Measurements from ENCODE around the gene MTHFS. TPM values are rescaled to one million over a fixed set of nuclear protein-coding genes. Genes with fewer than 3 reads are reported as not detected.
A peak's percentile ranks its signal among the peaks of the same experiment; 100 is the strongest.

Gene MTHFS
- total and polyA plus RNA-seq, 7 donors = 7.8 to 30.5 (median 16.2) TPM

DNA sequence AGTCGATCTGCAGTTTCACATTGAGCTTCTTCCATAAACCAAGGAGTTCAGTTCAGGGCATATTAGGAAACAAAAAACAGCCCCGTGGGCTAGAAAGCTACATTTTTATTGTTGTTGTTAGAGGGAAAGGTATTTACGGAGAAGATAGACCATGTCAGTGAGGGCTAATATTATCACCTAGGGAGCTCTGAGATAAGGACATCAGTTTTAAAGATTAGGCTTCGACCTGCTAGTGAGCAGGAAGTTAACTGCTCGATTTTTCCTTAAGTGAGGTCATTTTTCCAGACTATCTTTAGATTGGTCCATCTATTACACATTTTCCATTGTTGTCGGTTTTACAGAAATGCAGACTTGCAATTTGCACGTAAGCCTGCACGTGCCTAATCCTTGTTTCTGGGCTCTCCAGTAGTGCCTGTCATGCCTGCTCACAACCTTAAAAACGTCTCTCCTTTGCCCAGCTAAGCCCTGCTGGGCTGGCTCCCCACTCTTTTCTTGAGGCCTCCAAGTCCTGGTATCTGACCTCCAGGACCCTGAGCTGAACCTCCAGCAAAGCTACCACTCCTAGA, 72.6 kb downstream of the MTHFS start:
- intact Hi-C loops (cut with DNase I) = no loop called here
- Histone ChIP-seq H3K27me3 (ENCODE audit: insufficient read depth in 3 of 3, low read length in 2 of 3) (no peaks in the 10 kb centered on the region), H3K9me3 (no peaks in the 10 kb centered on the region), H3K27ac (no peak overlapping the region), H3K36me3 (ENCODE audit: insufficient read depth in 1 of 2, low read depth in 1 of 2) (peaks cover 0 to 6% of the 10 kb centered on the region in 2 donors), H3K4me1 (no peaks in the 10 kb centered on the region), H3K4me3 (no peak overlapping the region)
- 58 to 64% (median 61%) methylated on average over 9 of the region's 9 CpGs for WGBS, 3 donors
- DNase-seq (no peak), ATAC-seq (no peak)
- TF ChIP-seq, protein P1, sequence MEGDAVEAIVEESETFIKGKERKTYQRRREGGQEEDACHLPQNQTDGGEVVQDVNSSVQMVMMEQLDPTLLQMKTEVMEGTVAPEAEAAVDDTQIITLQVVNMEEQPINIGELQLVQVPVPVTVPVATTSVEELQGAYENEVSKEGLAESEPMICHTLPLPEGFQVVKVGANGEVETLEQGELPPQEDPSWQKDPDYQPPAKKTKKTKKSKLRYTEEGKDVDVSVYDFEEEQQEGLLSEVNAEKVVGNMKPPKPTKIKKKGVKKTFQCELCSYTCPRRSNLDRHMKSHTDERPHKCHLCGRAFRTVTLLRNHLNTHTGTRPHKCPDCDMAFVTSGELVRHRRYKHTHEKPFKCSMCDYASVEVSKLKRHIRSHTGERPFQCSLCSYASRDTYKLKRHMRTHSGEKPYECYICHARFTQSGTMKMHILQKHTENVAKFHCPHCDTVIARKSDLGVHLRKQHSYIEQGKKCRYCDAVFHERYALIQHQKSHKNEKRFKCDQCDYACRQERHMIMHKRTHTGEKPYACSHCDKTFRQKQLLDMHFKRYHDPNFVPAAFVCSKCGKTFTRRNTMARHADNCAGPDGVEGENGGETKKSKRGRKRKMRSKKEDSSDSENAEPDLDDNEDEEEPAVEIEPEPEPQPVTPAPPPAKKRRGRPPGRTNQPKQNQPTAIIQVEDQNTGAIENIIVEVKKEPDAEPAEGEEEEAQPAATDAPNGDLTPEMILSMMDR (IDR thresholded peaks at IDR 0.05) = no peak

DNA sequence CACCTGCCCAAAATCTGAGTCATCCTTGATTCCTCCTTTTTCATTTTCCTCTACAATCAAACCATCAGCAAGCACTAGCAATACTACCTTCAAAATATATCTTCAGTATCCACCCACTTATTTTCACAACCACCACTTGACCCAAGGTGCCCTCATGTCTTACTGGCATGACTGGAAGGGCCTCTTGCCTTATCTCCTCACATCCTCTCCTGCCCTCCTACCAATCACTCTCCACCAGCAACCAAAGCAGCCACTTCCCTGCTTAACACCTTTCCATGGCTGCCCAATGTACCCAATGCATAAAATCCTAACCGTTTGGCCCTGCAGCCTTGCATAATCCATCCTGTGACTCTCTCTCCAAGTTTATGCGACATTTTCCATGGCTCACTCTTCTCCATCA, 76.0 kb downstream of the MTHFS start:
- Histone ChIP-seq H3K4me3 (no peak overlapping the region), H3K27me3 (ENCODE audit: insufficient read depth in 3 of 3, low read length in 2 of 3) (no peaks in the 10 kb centered on the region), H3K9me3 (no peaks in the 10 kb centered on the region), H3K36me3 (ENCODE audit: insufficient read depth in 1 of 2, low read depth in 1 of 2) (peaks cover 0 to 5% of the 10 kb centered on the region in 2 donors), H3K4me1 (no peaks in the 10 kb centered on the region), H3K27ac (no peak overlapping the region)
- no peak for ATAC-seq
- TF ChIP-seq, protein P1 (IDR thresholded peaks at IDR 0.05) = no peak
- DNase-seq = no peak
- intact Hi-C loops (cut with DNase I) = no loop called here
- WGBS, 3 donors = 77 to 95% (median 90%) methylated on average over 2 of the region's 2 CpGs

DNA sequence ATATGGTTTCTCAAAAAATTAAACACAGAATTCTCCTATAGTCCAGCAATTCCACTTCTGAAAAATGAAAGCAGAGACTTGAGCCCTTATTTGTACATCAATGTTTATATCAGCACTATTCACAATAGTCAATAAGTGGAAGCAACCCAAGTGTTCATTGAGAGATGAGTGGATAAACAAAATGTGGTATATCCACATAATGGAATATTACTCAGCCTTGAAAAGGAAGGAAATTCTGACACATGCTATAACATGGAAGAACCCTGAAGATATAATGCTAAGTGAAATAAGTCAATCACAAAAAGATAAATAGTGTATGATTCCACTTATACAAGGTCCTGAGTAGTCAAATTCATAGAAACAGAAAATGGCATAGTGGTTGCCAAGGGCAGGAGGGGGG, 76.6 kb downstream of the MTHFS start:
- H3K4me1 ChIP-seq = no peaks in the 10 kb centered on the region
- no peak overlapping the region for H3K4me3 ChIP-seq
- no peaks in the 10 kb centered on the region for H3K27me3 ChIP-seq (ENCODE audit: insufficient read depth in 3 of 3, low read length in 2 of 3)
- TF ChIP-seq, protein P1 (IDR thresholded peaks at IDR 0.05) = no peak
- H3K27ac ChIP-seq = no peak overlapping the region
- H3K9me3 ChIP-seq = no peaks in the 10 kb centered on the region
- DNase-seq (no peak), ATAC-seq (no peak)
- H3K36me3 ChIP-seq (ENCODE audit: insufficient read depth in 1 of 2, low read depth in 1 of 2) = no peaks in the 10 kb centered on the region
- intact Hi-C loops (cut with DNase I) = no loop called here

DNA sequence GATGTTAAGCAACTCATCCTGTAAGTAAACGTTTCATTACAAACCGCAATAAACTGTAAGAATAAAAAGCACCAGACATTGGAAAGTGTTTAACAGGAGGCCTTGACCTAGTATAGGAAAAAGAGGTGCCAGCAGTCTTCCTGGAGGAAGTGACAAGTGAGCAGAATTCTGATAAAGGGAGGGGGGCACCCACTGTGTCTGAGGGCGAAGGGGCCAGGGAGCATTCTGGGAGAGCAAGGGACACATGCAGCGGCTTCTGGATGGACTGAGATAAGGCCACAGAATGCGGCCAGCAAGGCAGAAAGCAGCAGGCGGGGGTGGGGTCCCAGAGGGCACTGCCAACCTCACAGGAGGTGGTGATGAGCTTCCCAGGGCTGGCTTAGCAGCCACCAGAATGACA, 80.2 kb downstream of the MTHFS start:
- H3K9me3 ChIP-seq = no peaks in the 10 kb centered on the region
- 85 to 87% (median 86%) methylated on average over 6 of the region's 6 CpGs for WGBS, 3 donors
- TF ChIP-seq, protein P1 (IDR thresholded peaks at IDR 0.05) = no peak
- no peak overlapping the region for H3K4me3 ChIP-seq
- H3K27ac ChIP-seq = no peak overlapping the region
- intact Hi-C loops (cut with DNase I) = no loop called here
- no peak for DNase-seq
- peaks cover 9% of the 10 kb centered on the region for H3K4me1 ChIP-seq
- ATAC-seq = no peak
- no peaks in the 10 kb centered on the region for H3K36me3 ChIP-seq (ENCODE audit: insufficient read depth in 1 of 2, low read depth in 1 of 2)
- H3K27me3 ChIP-seq (ENCODE audit: insufficient read depth in 3 of 3, low read length in 2 of 3) = no peaks in the 10 kb centered on the region

DNA sequence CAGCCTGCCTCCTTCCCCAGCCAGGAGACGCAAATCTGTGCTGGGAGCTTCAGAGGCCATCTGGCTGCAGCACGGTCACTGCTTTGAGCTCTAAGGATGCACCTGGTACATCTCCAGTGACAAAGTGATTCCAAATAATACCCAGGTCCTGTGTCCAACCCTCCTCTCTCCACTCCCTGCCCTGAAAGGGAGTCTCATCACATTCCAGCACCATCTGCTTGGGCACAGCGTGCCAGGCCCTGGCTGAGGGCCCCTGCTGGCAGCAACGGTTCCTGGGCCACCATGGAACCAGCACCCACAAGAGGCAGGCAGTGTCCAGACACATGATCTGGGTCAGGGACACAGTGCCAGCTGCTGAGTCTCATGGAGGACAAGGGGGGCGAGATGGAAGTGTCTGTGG, 81.3 kb downstream of the MTHFS start:
- intact Hi-C loops (cut with DNase I) = no loop called here

More for the DNA sequence above, 81.3 kb downstream of the MTHFS start:
- Histone ChIP-seq H3K9me3 (no peaks in the 10 kb centered on the region), H3K27me3 (ENCODE audit: insufficient read depth in 3 of 3, low read length in 2 of 3) (no peaks in the 10 kb centered on the region), H3K27ac (no peak overlapping the region), H3K4me3 (no peak overlapping the region), H3K4me1 (peaks cover 9% of the 10 kb centered on the region), H3K36me3 (ENCODE audit: insufficient read depth in 1 of 2, low read depth in 1 of 2) (no peaks in the 10 kb centered on the region)
- TF ChIP-seq, protein P1 (IDR thresholded peaks at IDR 0.05) = no peak
- ATAC-seq (peak; percentile 65 to 76 (median 75)), DNase-seq (peak in 1 of 2 donors; percentile 65)
- WGBS, 3 donors = 27 to 34% (median 28%) methylated on average over 5 of the region's 5 CpGs

Measured in psoas muscle (tissue), 8 donors.